ENCODE data around the gene KLK15. TPM values are rescaled to one million over a fixed set of nuclear protein-coding genes. Genes with fewer than 3 reads are reported as not detected.

Gene KLK15
- polyA plus RNA-seq, 1 donor from 2014 or later, result not detected

- H3K9ac ChIP-seq (ENCODE audit: low read length), result no peak overlapping the region
- no peaks in the 10 kb centered on the region for H3K9me3 ChIP-seq (ENCODE audit: low read length)
- no peak overlapping the region for H3K27ac ChIP-seq (ENCODE audit: low read length)
- H2AFZ ChIP-seq (ENCODE audit: low read depth, low read length), result no peak overlapping the region
- H3K27me3 ChIP-seq (ENCODE audit: insufficient read depth, low read depth, low read length), result peaks cover 9% of the 10 kb centered on the region
- no peaks in the 10 kb centered on the region for H3K9me2 ChIP-seq (ENCODE audit: insufficient read depth, low read length)
- H3K79me2 ChIP-seq (replicated peaks; ENCODE audit: insufficient read depth, low read length), result no peaks in the 10 kb centered on the region
- TF ChIP-seq RAD21 (conservative IDR thresholded peaks at IDR 0.05) (no peak), MXI1 (conservative IDR thresholded peaks at IDR 0.05; ENCODE audit: poor library complexity, severe bottlenecking) (no peak), EZH2 (IDR thresholded peaks at IDR 0.05; ENCODE audit: borderline replicate concordance, insufficient read depth, low read length, poor library complexity, severe bottlenecking) (no peak), TAF1 (IDR thresholded peaks at IDR 0.05; ENCODE audit: low read depth) (no peak), POLR2AphosphoS5 (IDR thresholded peaks at IDR 0.05) (no peak), SMC3 (conservative IDR thresholded peaks at IDR 0.05; ENCODE audit: poor library complexity) (no peak), EP300 (conservative IDR thresholded peaks at IDR 0.05; ENCODE audit: poor library complexity, severe bottlenecking) (no peak)
- TF ChIP-seq, protein P1, sequence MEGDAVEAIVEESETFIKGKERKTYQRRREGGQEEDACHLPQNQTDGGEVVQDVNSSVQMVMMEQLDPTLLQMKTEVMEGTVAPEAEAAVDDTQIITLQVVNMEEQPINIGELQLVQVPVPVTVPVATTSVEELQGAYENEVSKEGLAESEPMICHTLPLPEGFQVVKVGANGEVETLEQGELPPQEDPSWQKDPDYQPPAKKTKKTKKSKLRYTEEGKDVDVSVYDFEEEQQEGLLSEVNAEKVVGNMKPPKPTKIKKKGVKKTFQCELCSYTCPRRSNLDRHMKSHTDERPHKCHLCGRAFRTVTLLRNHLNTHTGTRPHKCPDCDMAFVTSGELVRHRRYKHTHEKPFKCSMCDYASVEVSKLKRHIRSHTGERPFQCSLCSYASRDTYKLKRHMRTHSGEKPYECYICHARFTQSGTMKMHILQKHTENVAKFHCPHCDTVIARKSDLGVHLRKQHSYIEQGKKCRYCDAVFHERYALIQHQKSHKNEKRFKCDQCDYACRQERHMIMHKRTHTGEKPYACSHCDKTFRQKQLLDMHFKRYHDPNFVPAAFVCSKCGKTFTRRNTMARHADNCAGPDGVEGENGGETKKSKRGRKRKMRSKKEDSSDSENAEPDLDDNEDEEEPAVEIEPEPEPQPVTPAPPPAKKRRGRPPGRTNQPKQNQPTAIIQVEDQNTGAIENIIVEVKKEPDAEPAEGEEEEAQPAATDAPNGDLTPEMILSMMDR (IDR thresholded peaks at IDR 0.05; ENCODE audit: poor library complexity, severe bottlenecking), result no peak
- TF ChIP-seq, protein P2, sequence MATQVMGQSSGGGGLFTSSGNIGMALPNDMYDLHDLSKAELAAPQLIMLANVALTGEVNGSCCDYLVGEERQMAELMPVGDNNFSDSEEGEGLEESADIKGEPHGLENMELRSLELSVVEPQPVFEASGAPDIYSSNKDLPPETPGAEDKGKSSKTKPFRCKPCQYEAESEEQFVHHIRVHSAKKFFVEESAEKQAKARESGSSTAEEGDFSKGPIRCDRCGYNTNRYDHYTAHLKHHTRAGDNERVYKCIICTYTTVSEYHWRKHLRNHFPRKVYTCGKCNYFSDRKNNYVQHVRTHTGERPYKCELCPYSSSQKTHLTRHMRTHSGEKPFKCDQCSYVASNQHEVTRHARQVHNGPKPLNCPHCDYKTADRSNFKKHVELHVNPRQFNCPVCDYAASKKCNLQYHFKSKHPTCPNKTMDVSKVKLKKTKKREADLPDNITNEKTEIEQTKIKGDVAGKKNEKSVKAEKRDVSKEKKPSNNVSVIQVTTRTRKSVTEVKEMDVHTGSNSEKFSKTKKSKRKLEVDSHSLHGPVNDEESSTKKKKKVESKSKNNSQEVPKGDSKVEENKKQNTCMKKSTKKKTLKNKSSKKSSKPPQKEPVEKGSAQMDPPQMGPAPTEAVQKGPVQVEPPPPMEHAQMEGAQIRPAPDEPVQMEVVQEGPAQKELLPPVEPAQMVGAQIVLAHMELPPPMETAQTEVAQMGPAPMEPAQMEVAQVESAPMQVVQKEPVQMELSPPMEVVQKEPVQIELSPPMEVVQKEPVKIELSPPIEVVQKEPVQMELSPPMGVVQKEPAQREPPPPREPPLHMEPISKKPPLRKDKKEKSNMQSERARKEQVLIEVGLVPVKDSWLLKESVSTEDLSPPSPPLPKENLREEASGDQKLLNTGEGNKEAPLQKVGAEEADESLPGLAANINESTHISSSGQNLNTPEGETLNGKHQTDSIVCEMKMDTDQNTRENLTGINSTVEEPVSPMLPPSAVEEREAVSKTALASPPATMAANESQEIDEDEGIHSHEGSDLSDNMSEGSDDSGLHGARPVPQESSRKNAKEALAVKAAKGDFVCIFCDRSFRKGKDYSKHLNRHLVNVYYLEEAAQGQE (IDR thresholded peaks at IDR 0.05; ENCODE audit: borderline replicate concordance), result no peak
- no peaks in the 10 kb centered on the region for H4K20me1 ChIP-seq (ENCODE audit: insufficient read depth)
- no peak overlapping the region for H3K4me3 ChIP-seq (ENCODE audit: low read length)
- no peak overlapping the region for H3K4me2 ChIP-seq (ENCODE audit: low read length)
- no peaks in the 10 kb centered on the region for H3K36me3 ChIP-seq (ENCODE audit: insufficient read depth, low read length)
- no peaks in the 10 kb centered on the region for H3F3A ChIP-seq (ENCODE audit: insufficient read depth, low read length, poor library complexity, severe bottlenecking)
Measured at GRCh38 chr19:50827476-50827875, 5.9 kb downstream of the KLK15 start.

DNA sequence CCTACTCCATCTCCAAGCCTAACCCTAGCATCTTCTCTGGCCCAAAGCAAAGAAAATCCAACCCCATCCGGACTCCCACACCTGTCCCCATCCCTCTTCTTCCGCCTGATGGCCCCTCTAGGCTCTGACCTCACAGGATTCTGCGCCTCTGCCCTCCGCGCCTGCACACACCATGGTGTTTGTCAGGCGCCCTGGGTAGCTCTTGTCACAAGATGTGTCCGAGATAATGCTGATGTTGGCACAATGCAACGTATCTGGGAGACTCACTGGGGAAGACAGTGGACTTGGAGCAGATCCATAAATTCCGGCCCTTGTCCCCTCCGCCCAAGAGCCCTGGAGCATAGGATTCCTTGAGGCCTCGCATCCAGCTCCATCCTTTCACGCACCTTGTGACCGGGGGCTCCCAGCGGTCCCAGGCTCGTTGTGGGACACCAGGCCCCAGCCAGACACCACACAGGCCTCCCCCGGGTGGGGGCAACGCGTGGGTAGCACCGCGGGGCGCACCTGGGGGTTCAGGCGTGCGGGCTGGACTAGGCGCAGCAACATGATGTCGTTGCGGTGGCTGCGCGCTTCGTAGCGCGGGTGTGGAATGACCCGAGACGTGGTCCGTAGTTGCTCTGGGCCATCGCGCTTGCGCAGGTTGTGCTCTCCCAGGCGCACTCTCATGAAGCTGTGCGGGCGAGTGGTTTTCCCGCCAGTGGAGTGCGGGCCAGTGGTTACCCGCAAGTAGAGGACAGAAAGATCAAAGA lies 6.7 kb downstream of the KLK15 start:
- Histone ChIP-seq H3K36me3 (ENCODE audit: insufficient read depth, low read length) (no peaks in the 10 kb centered on the region), H3K9ac (ENCODE audit: low read length) (no peak overlapping the region), H3K79me2 (replicated peaks; ENCODE audit: insufficient read depth, low read length) (no peaks in the 10 kb centered on the region), H2AFZ (ENCODE audit: low read depth, low read length) (no peak overlapping the region), H3K27me3 (ENCODE audit: insufficient read depth, low read depth, low read length) (peaks cover 17% of the 10 kb centered on the region), H3K4me3 (ENCODE audit: low read length) (no peak overlapping the region), H3K9me2 (ENCODE audit: insufficient read depth, low read length) (no peaks in the 10 kb centered on the region), H3K4me2 (ENCODE audit: low read length) (no peak overlapping the region), H4K20me1 (ENCODE audit: insufficient read depth) (no peaks in the 10 kb centered on the region), H3K9me3 (ENCODE audit: low read length) (no peaks in the 10 kb centered on the region), H3K27ac (ENCODE audit: low read length) (no peak overlapping the region), H3F3A (ENCODE audit: insufficient read depth, low read length, poor library complexity, severe bottlenecking) (no peaks in the 10 kb centered on the region)
- TF ChIP-seq POLR2AphosphoS5 (IDR thresholded peaks at IDR 0.05), result no peak
- TF ChIP-seq TAF1 (IDR thresholded peaks at IDR 0.05; ENCODE audit: low read depth), result no peak
- no peak for TF ChIP-seq RAD21 (conservative IDR thresholded peaks at IDR 0.05)
- no peak for TF ChIP-seq EP300 (conservative IDR thresholded peaks at IDR 0.05; ENCODE audit: poor library complexity, severe bottlenecking)
- TF ChIP-seq, protein P1 (IDR thresholded peaks at IDR 0.05; ENCODE audit: poor library complexity, severe bottlenecking), result no peak
- no peak for TF ChIP-seq SMC3 (conservative IDR thresholded peaks at IDR 0.05; ENCODE audit: poor library complexity)
- TF ChIP-seq MXI1 (conservative IDR thresholded peaks at IDR 0.05; ENCODE audit: poor library complexity, severe bottlenecking), result no peak
- TF ChIP-seq, protein P2 (IDR thresholded peaks at IDR 0.05; ENCODE audit: borderline replicate concordance), result no peak
- no peak for TF ChIP-seq EZH2 (IDR thresholded peaks at IDR 0.05; ENCODE audit: borderline replicate concordance, insufficient read depth, low read length, poor library complexity, severe bottlenecking)

Measured in neural cell (in vitro differentiated cells).